Measurements from ENCODE around the gene IRF2BPL.

IRF2BPL gene

DNA sequence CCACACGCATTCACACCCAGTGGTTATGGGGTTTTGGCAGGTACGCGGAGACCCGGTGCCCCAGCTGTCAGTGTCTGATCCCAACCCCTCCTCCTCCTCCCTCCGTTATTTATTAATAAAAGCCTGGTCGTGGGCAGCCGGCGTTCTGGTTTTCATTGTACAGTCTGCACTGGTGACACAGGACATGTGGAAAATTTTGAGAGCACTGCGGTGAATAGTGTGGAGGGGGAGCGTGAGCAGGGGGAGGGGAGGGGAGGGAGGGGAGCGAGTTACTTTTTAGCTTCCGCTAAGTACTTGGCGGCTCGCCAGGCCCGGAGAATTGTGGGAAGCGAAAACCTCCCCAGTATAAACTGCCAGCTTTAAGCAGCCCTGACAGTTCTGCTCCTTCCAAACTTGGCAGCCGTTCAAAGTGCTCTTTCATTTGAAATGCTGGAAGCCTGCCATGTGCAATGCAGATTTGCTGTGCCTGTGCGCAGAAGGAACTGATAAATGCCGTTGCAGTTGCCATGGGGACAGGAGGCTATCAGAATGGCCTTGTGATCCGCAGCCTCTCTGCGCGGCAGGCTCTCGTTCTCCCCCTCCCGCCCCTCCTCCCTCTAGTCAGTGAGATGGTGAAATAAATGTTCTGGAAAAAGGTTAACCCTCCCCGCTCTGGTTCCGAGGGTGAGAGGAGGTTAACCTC is 11.7 kb upstream of the IRF2BPL start:
- Histone ChIP-seq H3K27me3 (ENCODE audit: control insufficient read depth in 1 of 2, insufficient read depth in 2 of 2, low read length in 2 of 2) (no peaks in the 10 kb centered on the region), H3K27ac (ENCODE audit: low read depth, low read length) (peak overlapping the region; percentile 99), H3K9me3 (ENCODE audit: low read length) (no peaks in the 10 kb centered on the region), H3K36me3 (ENCODE audit: insufficient read depth, low read length) (no peaks in the 10 kb centered on the region), H3K4me3 (ENCODE audit: low read depth in 1 of 2, low read length in 2 of 2) (peak overlapping the region; percentile 4 to 40), H3K9ac (ENCODE audit: low read length) (peak overlapping the region; percentile 37), H3K4me1 (ENCODE audit: insufficient read depth, low read length) (peaks cover 83% of the 10 kb centered on the region)

DNA sequence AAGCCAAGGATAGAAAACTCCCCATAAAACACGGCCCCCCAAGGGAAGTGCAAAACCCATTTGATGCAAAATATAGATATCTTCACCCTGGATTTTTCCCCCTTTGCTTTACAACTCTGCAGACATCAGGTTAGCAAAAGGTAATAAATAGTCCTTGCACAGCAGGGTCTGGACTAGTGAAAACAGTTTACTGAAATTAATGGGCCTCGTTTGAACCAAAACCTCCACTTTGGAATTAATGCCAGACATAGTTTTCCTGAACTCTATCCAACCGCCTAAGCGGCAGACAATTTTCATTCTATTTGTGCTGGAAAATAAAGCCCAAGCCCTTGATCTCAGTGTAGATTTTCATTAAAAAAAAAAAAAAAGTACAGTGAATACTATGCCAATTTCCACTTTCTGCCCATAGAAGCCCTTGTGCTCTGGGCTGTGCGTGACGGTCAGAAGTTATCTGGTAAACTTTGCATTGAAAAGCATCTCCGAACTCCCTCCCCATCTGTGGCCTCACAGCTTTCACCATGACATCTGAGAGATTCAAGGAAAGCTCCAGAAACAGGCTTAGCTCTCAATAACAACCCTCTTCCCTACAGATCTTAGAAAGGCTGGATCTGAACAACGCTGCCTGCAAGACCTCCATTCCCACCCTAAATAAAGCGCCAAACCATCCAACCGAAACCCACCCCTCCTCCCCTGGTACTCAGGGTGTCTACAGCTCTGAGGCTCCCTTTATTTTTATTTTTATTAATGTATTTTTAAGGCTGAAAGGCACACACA is 11.0 kb upstream of the IRF2BPL start:
- Histone ChIP-seq H3K36me3 (ENCODE audit: insufficient read depth, low read length) (no peaks in the 10 kb centered on the region), H3K4me1 (ENCODE audit: insufficient read depth, low read length) (peaks cover 78% of the 10 kb centered on the region), H3K4me3 (ENCODE audit: low read depth in 1 of 2, low read length in 2 of 2) (no peak overlapping the region), H3K27me3 (ENCODE audit: control insufficient read depth in 1 of 2, insufficient read depth in 2 of 2, low read length in 2 of 2) (no peaks in the 10 kb centered on the region), H3K9ac (ENCODE audit: low read length) (peak overlapping the region; percentile 35), H3K9me3 (ENCODE audit: low read length) (no peaks in the 10 kb centered on the region), H3K27ac (ENCODE audit: low read depth, low read length) (peak overlapping the region; percentile 92)

DNA sequence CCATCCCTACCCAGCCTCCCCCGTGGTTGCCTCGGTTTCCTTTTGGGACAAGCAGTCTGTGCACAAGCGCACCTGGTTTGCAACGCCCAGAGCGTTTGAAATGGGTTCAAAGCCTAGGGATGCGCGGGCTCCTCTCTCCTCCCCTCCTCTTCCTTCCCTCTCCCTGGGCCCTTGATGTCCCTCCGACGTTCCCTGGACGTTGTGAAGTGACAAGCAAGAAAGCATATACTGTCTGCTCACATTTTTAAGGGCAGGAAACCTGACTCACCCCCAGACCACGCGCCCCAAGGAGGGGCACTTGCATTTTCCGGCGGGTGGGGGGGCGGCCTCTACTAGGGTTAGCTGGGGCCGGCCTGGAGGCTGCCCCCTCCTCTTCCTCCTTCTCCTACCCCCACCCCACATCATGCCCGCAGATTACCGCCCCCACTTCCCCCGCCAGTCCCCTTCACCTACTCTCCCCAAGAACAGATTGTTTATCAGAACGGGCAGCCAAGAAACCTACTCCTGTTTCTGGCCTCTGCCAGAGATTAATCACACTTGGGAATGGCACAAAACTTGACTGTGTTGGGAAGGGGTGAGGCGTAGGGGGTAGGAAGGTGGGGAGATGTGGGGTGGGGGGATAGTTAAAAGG is 9.5 kb upstream of the IRF2BPL start:
- Histone ChIP-seq H3K9ac (ENCODE audit: low read length) (peak overlapping the region; percentile 17), H3K4me3 (ENCODE audit: low read depth in 1 of 2, low read length in 2 of 2) (peak overlapping the region in 1 of 2 donors; percentile 29), H3K36me3 (ENCODE audit: insufficient read depth, low read length) (no peaks in the 10 kb centered on the region), H3K27ac (ENCODE audit: low read depth, low read length) (peak overlapping the region; percentile 92), H3K27me3 (ENCODE audit: control insufficient read depth in 1 of 2, insufficient read depth in 2 of 2, low read length in 2 of 2) (no peaks in the 10 kb centered on the region), H3K4me1 (ENCODE audit: insufficient read depth, low read length) (peaks cover 69% of the 10 kb centered on the region), H3K9me3 (ENCODE audit: low read length) (no peaks in the 10 kb centered on the region)

DNA sequence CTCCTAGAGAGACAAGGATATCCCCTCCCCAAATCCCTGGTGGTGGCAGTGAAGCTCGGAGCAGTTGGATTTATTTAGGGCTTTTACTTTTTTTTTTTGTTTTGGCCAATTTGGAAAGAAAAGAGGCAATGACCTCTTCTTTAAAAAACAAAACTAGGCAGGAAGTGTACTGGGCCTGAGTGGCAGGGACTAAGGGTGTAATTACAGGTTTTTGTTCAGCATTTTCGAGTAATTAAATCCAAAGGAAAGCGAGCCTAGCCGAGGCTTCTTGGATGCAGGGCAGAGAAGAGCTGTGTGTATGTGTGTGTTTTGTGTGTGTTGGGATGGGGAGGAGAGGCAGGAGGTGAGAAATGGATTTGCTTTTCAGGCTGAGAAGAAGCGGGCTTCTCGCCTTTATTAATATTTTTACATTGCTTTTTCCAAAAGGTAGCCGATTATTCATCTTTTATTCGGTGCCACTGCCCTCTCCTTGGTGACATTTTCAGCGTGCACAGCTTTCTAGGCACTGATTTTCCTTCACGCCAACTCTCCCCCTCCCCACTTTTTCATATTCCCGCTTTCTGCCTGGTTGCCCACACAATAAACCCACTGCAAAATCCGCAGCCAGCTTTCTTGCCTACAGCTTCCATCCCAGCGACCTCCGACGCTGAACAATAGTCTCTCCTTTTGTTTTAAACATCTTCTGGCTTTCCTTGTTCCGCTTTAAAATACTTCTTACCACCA is 8.9 kb upstream of the IRF2BPL start:
- Histone ChIP-seq H3K27me3 (ENCODE audit: control insufficient read depth in 1 of 2, insufficient read depth in 2 of 2, low read length in 2 of 2) (no peaks in the 10 kb centered on the region), H3K36me3 (ENCODE audit: insufficient read depth, low read length) (no peaks in the 10 kb centered on the region), H3K27ac (ENCODE audit: low read depth, low read length) (peak overlapping the region; percentile 92), H3K4me1 (ENCODE audit: insufficient read depth, low read length) (peaks cover 65% of the 10 kb centered on the region), H3K9ac (ENCODE audit: low read length) (peak overlapping the region; percentile 17), H3K9me3 (ENCODE audit: low read length) (no peaks in the 10 kb centered on the region), H3K4me3 (ENCODE audit: low read depth in 1 of 2, low read length in 2 of 2) (peak overlapping the region in 1 of 2 donors; percentile 29)

DNA sequence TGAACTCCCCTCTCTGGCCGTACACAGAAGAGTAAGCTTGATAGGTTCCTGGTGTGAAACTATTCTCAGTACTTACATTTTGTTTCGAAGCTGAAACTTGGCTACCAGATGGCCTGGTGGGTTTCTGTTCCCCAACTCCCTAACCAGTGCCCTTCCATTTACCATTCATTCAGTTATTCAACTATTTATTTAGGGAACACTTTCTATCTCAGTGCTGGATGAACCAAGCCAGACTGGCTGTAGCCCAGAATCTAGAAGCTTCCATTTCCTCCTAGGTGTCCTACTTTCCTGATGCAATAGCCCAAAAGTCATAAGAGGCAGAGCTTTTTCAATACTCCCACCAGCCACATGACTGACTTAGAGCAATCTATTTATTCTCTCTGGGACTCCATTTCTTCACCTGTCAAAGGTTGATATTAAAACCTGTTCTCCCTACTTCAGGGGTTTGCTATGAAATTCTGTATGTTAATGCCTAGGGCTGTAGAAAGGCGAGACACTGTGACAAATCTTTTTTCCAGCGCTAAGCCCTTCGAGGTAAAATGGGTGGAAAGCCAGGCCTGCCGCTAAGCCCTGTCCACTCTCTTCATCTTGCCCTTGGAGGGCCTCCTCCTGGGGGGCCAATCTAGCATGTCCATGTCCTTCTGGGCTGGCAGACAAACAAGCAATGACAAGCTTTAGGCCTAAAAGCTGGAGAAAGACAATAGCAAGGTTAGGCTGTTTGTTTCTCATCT is 8.1 kb upstream of the IRF2BPL start:
- peak overlapping the region; percentile 92 for H3K27ac ChIP-seq (ENCODE audit: low read depth, low read length)
- no peaks in the 10 kb centered on the region for H3K27me3 ChIP-seq (ENCODE audit: control insufficient read depth in 1 of 2, insufficient read depth in 2 of 2, low read length in 2 of 2)
- H3K4me3 ChIP-seq (ENCODE audit: low read depth in 1 of 2, low read length in 2 of 2): no peak overlapping the region
- no peaks in the 10 kb centered on the region for H3K9me3 ChIP-seq (ENCODE audit: low read length)
- peak overlapping the region; percentile 4 for H3K9ac ChIP-seq (ENCODE audit: low read length)
- H3K36me3 ChIP-seq (ENCODE audit: insufficient read depth, low read length): no peaks in the 10 kb centered on the region
- peaks cover 66% of the 10 kb centered on the region for H3K4me1 ChIP-seq (ENCODE audit: insufficient read depth, low read length)

DNA sequence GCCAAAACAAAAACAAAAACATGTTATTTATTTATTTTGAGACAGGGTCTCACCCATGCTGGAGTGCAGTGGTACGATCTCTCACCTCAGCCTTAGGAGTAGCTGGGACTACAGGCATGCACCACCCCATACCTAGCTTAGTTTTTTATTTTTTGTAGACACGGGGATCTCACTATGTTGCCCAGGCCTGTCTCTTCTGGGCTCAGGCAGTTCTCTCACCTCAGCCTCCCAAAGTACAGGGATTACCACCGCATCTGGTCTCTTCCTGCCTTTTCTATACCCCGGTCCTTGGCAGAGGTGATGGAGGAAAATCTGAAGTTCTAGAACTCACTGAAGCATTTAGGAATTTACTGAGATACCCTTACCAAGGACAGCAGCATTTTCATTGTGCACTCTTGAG is 6.8 kb upstream of the IRF2BPL start:
- Histone ChIP-seq H3K4me1 (ENCODE audit: insufficient read depth, low read length) (peaks cover 66% of the 10 kb centered on the region), H3K9me3 (ENCODE audit: low read length) (no peaks in the 10 kb centered on the region), H3K9ac (ENCODE audit: low read length) (no peak overlapping the region), H3K4me3 (ENCODE audit: low read depth in 1 of 2, low read length in 2 of 2) (no peak overlapping the region), H3K27ac (ENCODE audit: low read depth, low read length) (peak overlapping the region; percentile 52), H3K27me3 (ENCODE audit: control insufficient read depth in 1 of 2, insufficient read depth in 2 of 2, low read length in 2 of 2) (no peaks in the 10 kb centered on the region), H3K36me3 (ENCODE audit: insufficient read depth, low read length) (no peaks in the 10 kb centered on the region)

DNA sequence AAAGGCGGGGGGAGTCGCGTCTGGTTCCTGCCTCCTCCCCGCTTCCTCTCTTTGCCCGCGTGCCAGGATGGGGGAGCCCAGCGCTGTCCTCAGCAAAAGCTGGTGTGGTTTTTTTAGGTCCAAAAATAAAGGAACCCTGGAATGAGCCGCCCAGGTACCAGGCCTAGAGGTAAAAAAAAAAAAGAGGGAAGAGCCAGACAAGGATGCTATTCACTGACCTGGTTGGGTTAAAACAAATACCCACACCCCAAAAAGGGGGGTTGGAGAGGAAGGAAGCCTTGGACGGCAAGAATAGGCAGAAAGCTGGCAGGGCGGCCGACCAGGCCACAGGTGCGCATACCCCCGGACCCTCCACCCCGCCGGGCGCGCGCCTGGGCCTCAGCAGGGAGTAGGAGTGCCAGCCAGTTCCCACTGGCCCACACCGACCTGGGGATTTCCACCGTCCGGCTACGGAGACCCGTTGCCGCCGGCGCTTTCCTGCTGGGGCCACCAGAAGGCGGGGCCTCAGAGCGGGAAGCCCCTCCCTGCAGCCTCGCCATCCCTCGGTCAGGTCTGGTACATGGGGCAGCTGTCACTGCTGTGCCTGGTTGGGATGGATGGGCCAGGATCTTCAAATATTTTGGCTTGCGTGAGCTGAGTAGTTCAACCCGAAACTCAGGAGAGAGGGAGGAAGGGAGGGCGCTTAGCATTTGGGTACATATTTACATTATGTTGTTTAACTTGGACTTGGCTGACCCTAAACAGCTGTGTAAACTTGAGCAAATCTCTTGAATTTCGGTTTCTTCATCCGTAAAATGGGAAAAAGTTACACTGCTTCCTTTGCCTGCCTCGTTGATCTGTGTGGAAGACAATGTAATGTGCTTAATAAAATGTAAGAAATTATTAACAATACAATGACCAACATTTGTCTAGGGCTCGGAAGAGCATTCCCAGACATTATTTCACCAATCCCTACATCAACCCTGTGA is 5.4 kb upstream of the IRF2BPL start:
- Histone ChIP-seq H3K9ac (ENCODE audit: low read length) (peak overlapping the region; percentile 70), H3K4me1 (ENCODE audit: insufficient read depth, low read length) (peaks cover 70% of the 10 kb centered on the region), H3K4me3 (ENCODE audit: low read depth in 1 of 2, low read length in 2 of 2) (peak overlapping the region; percentile 15 to 58), H3K36me3 (ENCODE audit: insufficient read depth, low read length) (no peaks in the 10 kb centered on the region), H3K27me3 (ENCODE audit: control insufficient read depth in 1 of 2, insufficient read depth in 2 of 2, low read length in 2 of 2) (no peaks in the 10 kb centered on the region), H3K9me3 (ENCODE audit: low read length) (no peaks in the 10 kb centered on the region), H3K27ac (ENCODE audit: low read depth, low read length) (peak overlapping the region; percentile 100)

DNA sequence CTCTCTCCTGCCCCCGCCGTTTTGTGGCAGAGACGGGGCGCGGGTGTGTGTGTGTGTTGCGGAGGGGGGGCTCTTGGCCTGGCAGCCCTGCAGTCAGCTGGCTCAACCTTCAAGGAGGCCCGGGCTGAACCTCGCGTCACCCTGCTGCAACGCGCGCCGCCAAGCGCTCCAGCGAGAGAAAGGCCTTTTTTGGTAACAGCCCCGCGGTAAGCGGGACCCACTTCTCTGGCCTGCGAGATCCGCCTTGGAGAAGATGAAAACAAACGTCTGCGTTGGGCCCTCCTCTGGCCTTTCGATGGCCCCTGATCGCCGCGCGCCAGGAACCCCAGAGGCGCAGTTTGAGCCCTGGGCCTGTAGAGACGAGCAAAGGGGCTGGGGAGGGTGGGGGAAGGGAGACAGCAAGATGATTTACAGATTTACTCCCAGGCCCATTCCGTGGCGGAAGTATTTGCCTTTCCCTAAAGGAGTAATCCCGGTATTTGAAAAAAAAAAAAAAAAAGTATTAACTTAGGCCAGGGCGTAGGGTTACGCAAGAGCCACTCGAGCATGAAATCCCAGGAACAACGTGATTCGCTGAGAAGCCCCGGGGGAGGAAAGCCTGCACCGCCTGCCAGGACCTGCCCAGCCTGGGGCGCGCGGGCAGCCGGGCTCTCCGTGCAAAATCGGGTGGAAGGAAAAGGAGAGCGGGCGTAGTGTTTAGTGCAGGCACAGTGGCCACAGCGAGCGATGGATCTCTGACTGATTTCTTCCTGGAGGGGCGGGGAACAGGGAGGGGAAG is 4.5 kb upstream of the IRF2BPL start:
- Histone ChIP-seq H3K4me1 (ENCODE audit: insufficient read depth, low read length) (peaks cover 62% of the 10 kb centered on the region), H3K36me3 (ENCODE audit: insufficient read depth, low read length) (no peaks in the 10 kb centered on the region)

DNA sequence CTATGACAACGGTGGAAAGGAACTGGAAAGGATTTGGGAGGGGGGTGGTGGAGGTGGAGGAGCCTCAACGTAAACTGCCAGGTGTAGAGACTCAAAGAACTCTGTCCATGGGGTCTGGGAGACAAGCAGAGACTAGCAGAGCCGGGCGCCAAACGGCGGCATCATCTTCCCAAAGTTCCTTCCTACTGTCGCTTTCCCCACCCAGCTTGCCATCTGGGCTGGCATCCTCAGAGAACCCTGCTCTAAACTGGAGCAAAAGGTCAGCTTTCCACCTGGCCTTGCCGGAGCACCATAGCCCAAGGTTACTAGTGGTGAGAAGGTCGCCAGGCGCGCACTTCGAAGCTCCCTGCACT is 4.0 kb upstream of the IRF2BPL start:
- peaks cover 56% of the 10 kb centered on the region for H3K4me1 ChIP-seq (ENCODE audit: insufficient read depth, low read length)
- H3K27ac ChIP-seq (ENCODE audit: low read depth, low read length): peak overlapping the region; percentile 100

More for the DNA sequence above, 4.5 kb upstream of the IRF2BPL start:
- H3K9ac ChIP-seq (ENCODE audit: low read length): peak overlapping the region; percentile 75
- H3K27ac ChIP-seq (ENCODE audit: low read depth, low read length): peak overlapping the region; percentile 100
- no peaks in the 10 kb centered on the region for H3K9me3 ChIP-seq (ENCODE audit: low read length)
- H3K4me3 ChIP-seq (ENCODE audit: low read depth in 1 of 2, low read length in 2 of 2): peak overlapping the region; percentile 24 to 58
- no peaks in the 10 kb centered on the region for H3K27me3 ChIP-seq (ENCODE audit: control insufficient read depth in 1 of 2, insufficient read depth in 2 of 2, low read length in 2 of 2)

More for the DNA sequence above, 4.0 kb upstream of the IRF2BPL start:
- Histone ChIP-seq H3K4me3 (ENCODE audit: low read depth in 1 of 2, low read length in 2 of 2) (peak overlapping the region in 1 of 2 donors; percentile 58), H3K36me3 (ENCODE audit: insufficient read depth, low read length) (no peaks in the 10 kb centered on the region), H3K27me3 (ENCODE audit: control insufficient read depth in 1 of 2, insufficient read depth in 2 of 2, low read length in 2 of 2) (no peaks in the 10 kb centered on the region), H3K9me3 (ENCODE audit: low read length) (no peaks in the 10 kb centered on the region), H3K9ac (ENCODE audit: low read length) (peak overlapping the region; percentile 75)
